ENCODE results near the gene DIS3L2.

GRCh38 chr2:232038881-232039485, 77.5 kb downstream of the DIS3L2 start:
- TF ChIP-seq CTCF (IDR thresholded peaks at IDR 0.05): no peak
- TF ChIP-seq POLR2A (IDR thresholded peaks at IDR 0.05): no peak
